SK-N-MC (cell line): Measurements from ENCODE around the gene DHPS.

Source experiments
- EZH2 ChIP-seq: fragments of 200-600 bp; sonication (generic); IDR thresholded peaks from one replicate; pipeline ENCODE4 v1.6.1; 2017; ENCODE audit warnings: antibody characterized with exemption
- POLR2AphosphoS5 ChIP-seq: IDR thresholded peaks from 2 replicates; pipeline ENCODE4 v1.6.1; 2012; ENCODE audit warnings: mild to moderate bottlenecking, low read depth, low read length, borderline replicate concordance

DNA sequence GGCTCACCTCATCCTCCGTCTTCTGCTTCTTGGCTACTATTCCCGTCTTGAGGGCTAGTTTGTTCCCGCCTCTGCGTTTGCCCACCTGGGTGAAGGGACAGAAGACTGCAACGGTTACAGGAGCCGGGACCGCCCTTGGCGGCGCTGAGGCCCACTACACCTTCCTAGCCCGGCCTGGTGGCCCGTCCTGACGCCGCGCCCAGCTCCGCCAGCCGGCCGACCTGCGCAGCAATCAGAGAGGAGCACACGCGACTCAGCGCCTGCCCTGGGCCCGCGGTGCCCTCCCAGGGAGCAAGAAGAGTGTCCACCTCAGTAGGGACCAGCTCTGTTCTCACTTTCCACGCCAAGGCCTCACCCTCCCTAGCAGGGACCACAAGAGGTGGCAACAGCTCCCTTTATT lies 49.7 kb upstream of the DHPS start:
- no peak for TF ChIP-seq POLR2AphosphoS5
- TF ChIP-seq EZH2, result no peak
